SW 1271 (cell line): ENCODE results near the gene PSME3.

Experiments used
- DNase-seq, 2 experiments: peaks; one replicate each; lab custom pipeline; 2025; lab: John Stamatoyannopoulos, UW

PSME3 gene, protein sequence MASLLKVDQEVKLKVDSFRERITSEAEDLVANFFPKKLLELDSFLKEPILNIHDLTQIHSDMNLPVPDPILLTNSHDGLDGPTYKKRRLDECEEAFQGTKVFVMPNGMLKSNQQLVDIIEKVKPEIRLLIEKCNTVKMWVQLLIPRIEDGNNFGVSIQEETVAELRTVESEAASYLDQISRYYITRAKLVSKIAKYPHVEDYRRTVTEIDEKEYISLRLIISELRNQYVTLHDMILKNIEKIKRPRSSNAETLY

DNA sequence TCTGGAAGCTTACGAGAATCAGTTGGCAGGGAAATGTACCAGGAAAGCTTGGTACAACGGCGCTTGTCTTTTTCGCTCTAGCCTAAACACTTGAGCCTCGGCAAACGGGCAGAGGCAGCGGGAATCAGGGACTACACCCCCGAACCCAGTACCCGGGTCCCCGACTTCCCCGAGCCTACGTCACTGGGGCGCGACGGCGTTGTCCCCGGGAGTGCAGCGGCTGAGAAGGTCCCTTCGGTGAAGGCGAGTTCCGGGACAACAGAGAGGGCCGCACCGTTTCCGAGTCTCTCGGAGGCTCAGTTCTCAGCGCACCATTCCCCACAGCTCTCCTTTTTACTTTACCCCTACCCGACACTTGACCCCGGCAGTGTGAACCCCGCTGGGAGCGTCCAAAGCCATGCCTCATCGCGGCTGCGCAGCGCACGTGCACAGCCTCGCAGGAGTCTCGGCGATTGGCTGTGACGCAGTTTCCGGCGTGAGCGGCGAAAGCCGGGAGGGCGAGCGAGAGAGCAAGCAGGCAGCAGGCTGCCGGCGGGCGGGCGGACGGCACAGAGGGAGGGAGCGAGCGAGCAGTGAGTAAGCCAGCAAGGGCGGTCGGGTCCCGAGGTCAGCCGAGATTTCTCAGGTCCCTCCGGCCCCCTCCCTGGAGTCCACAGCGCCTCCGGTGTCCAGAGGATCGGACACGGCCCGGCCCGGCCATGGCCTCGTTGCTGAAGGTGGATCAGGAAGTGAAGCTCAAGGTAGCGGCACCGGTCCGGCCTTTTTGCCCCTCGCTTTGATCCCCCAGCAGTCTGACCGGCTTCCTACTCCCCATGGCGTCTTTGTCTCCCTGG lies at the start of gene PSME3:
Gene PSME3, plus strand, starts transcription at position 464 of the 833 bp plus-strand sequence. Its CDS starts 235 bp downstream, at position 699.
- peak; percentile 74 to 85 for DNase-seq

DNA sequence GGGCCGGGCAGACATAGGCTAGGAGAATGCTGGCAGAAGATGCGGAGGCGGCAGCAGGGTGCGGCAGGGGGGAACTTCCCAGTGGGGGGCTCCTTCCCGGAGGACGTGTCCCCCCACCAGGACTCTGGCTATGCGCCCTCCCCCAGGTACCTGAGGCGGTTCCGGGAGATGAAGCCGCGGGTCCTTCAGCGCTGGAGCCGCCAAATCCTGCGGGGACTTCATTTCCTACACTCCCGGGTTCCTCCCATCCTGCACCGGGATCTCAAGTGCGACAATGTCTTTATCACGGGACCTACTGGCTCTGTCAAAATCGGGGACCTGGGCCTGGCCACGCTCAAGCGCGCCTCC lies 49.4 kb upstream of the PSME3 start:
- no peak for DNase-seq

DNA sequence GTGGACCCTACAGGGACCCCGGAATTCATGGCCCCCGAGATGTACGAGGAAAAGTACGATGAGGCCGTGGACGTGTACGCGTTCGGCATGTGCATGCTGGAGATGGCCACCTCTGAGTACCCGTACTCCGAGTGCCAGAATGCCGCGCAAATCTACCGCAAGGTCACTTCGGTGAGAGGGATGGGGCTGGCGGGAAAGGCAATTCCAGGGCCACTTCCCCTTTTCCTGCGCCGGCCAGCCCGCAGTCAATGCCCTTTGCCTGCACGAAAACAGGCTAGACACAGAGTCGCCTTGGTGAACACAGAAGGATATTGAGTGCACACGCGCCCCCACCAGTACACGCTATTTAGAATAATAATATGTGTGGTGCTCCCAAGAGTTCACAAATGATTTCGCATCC lies 48.8 kb upstream of the PSME3 start:
- no peak for DNase-seq

DNA sequence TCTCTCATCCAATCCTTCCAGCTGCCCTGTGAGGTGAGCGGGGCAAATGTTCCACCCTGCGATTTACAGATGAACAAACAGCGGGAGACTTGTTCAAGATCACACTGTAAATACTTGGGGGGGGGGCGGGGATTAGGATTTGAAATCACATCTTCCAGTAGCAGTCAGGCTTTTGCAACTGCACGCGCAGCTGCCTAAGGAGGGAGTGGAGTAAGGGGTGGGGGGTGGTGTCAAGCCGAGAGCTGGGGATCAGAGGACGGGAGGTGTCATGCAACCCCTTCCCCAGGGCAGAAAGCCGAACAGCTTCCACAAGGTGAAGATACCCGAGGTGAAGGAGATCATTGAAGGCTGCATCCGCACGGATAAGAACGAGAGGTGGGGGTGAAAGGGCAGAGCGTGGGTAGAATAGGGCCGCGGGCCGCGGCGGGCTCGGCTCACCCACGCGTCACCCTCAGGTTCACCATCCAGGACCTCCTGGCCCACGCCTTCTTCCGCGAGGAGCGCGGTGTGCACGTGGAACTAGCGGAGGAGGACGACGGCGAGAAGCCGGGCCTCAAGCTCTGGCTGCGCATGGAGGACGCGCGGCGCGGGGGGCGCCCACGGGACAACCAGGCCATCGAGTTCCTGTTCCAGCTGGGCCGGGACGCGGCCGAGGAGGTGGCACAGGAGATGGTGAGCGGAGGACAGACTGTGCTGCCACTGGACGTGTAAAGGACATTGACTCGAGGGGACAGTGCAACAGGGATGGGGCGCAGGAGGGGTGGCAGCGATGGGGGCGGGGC lies 48.2 kb upstream of the PSME3 start:
- DNase-seq = no peak

DNA sequence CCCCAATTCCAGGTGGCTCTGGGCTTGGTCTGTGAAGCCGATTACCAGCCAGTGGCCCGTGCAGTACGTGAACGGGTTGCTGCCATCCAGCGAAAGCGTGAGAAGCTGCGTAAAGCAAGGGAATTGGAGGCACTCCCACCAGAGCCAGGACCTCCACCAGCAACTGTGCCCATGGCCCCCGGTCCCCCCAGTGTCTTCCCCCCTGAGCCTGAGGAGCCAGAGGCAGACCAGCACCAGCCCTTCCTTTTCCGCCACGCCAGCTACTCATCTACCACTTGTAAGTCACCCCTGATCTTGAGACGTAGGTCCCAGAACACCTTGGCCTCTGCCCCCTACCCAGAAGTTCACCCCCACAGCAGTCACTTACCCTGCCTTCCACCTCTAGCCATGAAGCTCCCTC lies 45.9 kb upstream of the PSME3 start:
- DNase-seq = no peak

DNA sequence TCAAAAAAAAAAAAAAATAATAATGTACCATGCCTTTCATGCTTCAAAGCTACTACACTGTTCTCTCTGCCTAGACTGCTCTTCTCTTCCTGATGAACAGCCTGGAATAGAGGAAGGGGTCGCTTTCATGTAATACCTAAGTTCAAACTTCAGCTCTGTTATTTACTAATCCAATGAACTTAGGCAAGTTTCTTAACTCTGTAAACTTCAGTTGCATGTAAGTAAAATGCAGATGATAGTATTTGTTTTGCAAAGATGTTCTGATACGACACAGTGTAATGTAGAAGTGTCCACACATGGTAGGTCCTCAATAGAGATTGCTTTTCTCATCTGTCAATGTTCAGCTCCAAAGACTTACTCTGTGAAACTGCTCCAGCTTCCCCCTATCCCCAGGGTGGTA lies 41.2 kb upstream of the PSME3 start:
- DNase-seq = no peak

DNA sequence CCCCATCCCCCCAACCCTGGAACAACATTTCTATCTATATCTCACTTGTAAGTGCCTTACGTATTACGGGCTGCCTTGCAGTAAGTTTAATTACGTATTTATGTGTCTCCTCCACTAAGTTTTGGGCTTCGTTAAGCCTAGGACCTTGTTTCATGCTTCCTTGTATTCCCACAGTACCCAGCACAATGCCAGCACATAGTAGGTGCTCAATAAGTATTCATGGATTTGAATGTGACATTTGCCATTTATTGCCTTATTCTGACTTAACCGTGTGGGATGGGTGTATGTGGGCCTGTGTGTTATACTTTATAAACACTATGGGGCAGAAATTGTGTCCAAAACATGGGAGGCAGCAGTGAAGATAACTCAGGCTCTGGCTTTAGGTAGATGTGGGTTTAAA lies 40.7 kb upstream of the PSME3 start:
- no peak for DNase-seq

DNA sequence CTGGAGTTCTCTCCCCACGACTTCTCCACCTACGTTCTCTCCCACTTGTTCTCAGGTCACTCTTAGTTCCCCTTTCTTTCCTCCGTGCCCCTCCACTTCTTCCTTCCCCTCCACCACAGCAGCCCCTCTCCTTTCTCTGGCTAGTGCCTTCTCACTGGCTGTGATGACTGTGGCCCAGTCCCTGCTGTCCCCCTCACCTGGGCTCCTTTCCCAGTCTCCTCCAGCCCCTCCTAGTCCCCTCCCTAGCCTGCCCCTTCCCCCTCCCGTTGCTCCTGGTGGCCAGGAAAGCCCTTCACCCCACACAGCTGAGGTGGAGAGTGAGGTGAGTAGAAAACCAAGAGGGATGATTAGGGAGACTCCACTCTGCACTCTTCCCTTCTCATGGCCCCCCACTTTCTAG lies 38.1 kb upstream of the PSME3 start:
- DNase-seq = no peak

DNA sequence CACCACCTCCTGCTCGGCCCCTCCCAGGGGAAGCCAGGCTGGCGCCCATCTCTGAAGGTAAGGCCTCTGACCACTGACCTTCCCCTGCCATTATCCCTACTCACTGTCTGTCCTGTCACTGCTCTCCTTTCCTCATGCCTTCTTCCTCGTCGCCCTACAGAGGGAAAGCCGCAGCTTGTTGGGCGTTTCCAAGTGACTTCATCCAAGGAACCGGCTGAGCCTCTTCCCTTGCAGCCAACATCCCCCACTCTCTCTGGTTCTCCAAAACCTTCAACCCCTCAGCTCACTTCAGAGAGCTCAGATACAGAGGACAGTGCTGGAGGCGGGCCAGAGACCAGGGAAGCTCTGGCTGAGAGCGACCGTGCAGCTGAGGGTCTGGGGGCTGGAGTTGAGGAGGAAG lies 37.7 kb upstream of the PSME3 start:
- DNase-seq = no peak

DNA sequence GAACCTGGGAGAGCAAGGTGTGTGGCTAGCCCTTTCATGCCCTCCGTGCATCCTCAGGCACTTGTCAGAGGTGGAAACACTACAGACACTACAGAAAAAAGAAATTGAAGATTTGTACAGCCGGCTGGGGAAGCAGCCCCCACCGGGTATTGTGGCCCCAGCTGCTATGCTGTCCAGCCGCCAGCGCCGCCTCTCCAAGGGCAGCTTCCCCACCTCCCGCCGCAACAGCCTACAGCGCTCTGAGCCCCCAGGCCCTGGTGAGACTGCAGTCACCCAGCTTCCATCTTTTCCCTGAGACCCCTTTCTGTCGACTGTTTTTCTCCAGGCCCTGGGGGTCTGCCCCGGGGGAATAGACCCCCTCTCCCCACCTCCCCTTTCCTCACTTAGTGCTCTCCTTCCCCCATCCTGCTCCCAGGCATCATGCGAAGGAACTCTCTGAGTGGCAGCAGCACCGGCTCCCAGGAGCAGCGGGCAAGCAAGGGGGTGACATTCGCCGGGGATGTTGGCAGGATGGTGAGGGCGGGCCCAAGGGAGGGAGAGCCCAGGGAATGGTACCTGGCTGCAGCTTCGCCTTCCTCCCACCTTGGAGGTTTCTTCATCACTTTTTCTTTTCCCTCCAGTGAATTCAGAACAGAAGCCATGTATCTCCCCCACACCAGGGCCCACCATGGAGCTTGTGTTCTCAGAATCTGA lies 37.0 kb upstream of the PSME3 start:
- DNase-seq = no peak

DNA sequence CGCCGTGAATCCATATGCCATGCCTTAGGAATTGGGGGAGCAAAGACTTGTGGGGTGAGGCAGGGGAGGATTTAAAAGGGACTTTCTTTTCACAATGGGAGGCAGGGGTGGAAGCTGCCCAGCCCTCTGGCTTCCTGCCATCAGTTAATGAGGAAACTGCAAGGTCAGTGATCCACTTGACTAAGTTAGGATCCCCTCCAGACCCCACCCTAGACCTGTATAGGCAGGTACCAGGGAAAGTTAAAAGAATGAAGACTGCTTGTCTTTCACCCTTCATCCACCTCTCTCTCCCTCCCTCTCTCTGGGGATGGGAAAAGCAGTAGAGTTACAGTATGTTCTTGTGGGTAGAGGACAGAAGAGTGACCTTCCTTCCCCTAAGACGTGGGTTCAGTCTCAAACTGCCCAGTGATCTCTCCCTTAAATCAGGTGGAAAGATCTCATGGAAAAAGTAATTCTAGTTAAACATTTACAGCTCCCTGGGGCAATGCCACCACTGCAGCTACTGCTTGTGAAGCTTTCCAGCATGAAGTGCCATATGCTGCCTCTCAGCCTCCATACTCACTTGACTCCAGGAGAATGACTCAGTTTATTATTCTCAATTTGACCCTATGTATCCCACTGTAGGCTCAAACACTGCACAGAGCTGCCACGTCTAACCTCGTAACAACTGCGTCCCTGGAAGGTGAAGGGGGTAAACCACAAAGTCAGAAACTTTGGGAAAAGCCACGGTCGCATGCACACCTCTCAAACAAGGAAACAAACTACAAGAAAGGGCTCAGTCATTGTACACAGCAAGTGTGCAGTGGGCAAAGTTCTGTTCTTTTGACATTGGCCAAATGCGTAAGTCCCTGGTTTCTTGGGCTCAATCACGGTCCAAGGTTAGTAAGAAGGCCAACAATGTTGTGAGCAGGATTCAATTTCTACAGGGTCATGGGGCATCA lies 35.9 kb upstream of the PSME3 start:
- DNase-seq = no peak

DNA sequence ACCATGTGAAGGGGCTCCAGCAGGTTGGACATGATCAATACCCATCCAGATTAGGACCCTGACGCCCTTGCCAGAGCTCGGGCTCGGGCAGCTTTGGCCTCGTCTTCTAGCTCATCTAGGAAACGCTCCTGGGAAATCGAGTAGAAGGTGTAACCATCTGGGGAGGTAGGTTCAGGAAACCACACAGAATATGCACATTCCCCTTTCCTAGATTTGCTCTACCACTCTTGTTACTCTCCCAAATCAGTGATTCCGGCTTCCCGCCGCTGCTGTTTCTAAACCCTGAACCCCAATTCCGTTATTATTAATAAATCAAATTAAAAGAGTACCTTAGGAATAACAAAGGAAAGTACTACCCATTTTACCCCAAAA lies 35.2 kb upstream of the PSME3 start:
- DNase-seq = no peak

DNA sequence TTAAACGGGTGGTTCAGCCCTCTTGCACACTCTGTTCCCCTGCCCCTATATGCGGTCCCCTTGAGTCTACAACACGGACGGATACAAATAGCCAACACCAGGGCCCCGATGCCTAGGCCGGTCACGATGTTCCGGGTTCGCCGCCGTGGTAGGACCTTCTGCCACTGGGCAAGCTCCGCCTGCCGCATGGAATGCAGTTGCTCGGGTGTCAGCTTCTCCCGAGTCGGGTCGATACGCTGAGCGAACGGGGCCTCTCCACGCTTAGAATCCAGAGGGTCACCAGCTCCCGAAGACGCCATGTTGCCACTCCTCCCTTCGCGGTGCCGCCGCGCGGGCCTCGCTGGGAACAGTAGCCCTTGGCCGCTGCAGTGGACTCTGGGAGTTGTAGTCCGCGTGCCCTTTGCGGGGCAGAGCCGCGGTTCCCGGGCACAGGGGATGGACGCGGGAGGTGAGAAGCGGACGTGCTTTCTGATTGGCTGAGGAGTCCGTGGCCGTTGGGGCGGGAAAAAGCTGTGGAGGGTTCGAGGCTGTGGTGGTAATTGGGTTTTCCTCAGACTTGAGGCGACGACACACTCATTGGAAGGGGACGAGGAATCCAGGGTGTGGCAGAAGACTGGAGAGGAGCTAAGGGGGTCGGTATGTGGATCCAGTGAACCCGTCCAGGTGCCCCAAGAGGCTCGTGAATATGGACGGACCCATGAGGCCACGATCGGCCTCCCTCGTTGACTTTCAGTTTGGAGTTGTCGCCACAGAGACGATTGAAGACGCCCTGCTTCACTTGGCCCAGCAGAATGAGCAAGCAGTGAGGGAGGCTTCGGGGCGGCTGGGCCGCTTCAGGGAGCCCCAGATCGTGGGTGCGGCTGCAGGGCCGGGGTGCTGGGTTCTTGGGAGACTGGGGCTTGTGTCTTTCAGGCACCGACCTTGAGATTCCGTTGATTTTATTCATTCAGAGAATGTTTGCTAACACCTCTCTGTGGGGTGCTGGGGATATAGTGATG lies 34.5 kb upstream of the PSME3 start, which contains the start of the genes CNTD1 and COA3:
Gene CNTD1, plus strand, starts transcription at position 479 of the 998 bp plus-strand sequence. Its CDS starts 207 bp downstream, at position 686.
Gene COA3, minus strand, starts transcription at position 322 of the 998 bp plus-strand sequence. Its CDS starts 23 bp downstream, at position 299.
- peak; percentile 70 to 76 for DNase-seq

DNA sequence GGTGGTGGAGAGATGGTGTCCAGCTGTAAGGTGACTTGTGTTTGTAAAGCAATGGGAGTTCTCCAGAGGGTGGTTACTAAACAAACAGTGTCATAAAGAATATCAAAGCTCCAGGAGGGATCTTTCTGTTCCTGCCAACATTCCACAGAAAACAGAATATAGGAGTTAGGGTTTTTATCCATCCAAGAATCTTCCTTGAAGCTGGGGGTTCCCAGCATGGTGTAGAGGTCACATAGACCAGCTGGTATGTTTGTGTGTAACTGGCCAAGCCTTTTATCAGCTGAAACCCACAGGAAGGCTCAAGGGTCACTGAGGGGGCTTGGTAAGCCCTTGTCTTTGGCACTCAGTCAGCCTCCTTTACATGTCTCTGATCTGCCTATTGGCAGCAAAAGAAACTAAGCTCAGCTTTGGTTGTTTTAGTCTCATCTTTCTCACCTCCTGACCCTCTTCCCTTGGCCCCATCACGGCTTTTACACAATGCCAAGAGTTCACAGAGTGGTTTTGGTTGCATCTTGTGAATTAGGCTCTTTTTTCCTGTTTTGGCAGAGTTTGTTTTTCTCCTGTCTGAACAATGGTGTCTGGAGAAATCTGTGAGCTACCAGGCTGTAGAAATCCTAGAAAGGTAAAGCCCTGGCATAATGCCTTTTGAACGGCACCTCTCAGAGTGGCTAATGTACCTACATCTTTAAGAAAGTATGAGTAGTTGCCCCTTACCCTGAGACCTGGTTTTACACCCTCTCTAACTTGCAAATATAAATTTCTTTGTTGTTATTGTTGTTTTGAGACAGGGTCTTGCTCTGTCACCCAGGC lies 29.9 kb upstream of the PSME3 start:
- no peak for DNase-seq

DNA sequence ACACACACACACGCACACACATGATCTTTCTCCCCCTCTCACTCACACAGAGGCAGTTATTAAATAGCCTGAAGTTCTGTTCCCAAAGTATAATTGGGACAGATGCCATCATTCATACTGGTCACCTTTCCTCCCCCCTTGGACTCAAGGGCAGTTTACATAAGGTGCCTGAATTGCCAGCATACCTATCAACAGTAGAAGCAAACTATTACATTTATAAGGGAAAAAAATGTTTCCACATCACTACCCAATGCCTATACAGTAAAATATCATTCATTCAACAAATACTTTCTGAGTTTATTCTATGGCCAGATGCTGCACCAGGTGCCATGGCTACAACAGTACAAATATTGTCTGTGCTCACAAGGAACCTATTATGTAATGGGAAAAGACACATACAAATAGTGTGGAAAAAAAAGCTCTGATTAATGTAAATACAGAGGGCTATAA lies 28.3 kb upstream of the PSME3 start:
- no peak for DNase-seq

DNA sequence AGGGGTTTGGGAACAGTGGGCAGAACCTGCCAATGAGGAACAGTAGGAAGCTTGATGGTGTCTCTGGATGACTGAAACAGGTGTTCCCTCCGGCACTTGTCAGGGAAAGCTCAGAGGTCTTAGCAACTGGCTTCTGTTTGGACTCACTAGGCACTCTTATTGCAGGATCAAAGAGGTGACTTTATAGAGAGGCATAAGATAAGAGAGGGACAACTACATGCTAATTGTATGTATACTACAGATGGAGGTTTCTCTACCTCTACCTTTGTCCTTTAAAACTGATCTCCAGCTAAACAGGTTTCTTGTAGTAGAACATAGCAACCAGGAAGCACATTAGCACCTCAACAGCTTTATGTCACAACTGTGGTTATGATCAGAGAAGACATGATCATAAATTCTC lies 26.9 kb upstream of the PSME3 start:
- no peak for DNase-seq

DNA sequence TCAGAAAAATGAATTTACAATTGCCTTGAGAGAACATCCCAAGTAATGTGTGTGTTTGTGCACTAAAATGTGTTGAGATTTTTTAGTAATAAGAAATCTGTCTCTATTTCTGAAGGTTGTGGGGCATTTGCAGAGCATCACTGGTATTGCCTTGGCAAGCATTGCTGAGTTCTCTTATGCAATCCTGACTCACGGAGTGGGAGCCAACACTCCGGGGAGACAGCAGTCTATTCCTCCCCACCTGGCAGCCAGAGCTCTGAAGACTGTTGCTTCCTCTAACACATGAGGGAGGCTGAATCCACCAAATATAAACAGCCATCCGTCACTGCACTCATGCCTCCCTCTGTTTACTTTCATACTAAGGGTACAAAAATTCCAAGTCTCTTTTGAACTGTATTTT lies 23.9 kb upstream of the PSME3 start:
- no peak for DNase-seq

DNA sequence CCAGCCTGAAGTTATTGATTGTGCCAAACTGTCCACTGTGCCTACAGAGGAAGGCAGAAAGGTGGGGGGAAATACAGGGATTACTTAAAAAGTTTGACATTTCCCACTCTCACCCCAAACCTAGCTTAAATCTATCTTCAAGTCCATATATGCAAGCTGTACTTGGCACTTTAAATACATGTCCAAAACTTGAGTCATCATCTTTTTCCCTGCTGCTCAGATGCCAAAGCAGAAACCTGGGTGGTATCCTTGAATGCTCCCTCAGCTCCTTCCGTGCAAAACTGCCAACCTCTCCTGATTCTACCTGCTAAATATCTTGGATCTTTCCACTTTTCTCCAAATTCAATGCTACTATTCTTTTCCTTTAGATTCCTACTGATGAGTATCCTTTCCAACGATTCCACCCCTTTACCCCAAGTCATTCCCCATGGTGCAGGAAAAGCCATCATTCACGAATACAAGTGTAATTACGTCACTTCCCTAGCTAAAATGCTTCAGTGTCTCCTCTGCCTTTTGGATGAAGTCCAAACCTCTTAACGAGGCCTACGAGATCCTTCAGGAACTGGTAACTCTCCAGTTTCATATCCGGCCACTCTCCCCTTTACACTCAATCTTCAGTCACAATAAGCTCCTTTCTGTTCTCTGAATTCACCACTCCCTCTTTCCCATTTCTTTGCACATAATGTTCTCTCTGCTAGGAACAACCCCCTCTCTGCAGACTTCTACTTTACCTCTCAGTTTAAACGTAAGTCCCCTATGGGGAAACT lies 18.4 kb upstream of the PSME3 start:
- DNase-seq = peak; percentile 69 to 83
